HG03280 (cell line): ENCODE data around the gene DRAP1.

Experiments used
- ATAC-seq: cut with Tn5 transposase; IDR thresholded peaks from one replicate; pipeline ENCODE4 v1.9.1; 2021; ENCODE audit warnings: mild to moderate bottlenecking, moderate library complexity; ENCODE audit not compliant: unreplicated experiment

DRAP1 gene

GRCh38 chr11:65960824-65961266, 41.6 kb downstream of the DRAP1 start:
- no peak for ATAC-seq

GRCh38 chr11:65961267-65962140, 42.3 kb downstream of the DRAP1 start, which contains the start of gene SART1:
TSS of gene SART1 (plus strand) at chr11:65961734. CDS start at chr11:65961781, 47 bp downstream.
- peak; percentile 81 for ATAC-seq

- ATAC-seq = no peak
Observed at GRCh38 chr11:65962141-65962564, 42.9 kb downstream of the DRAP1 start.

GRCh38 chr11:65964906-65965305, 45.7 kb downstream of the DRAP1 start:
- ATAC-seq = no peak

- no peak for ATAC-seq
Observed at GRCh38 chr11:65965986-65966762, 46.9 kb downstream of the DRAP1 start.

GRCh38 chr11:65967329-65967934, 48.2 kb downstream of the DRAP1 start:
- ATAC-seq = no peak

- no peak for ATAC-seq
Observed at GRCh38 chr11:65968600-65969482, 49.6 kb downstream of the DRAP1 start.
